ENCODE data around the gene CHI3L1.
"Not testable (repeated sequence)": the region's sequence is repeated elsewhere in the genome, so short reads cannot be mapped to it uniquely, and the experiment has no call there.

Gene CHI3L1

GRCh38 chr1:203186446-203187303 is at the start of gene CHI3L1:
CHI3L1 (minus strand) TSS chr1:203186704; CDS start chr1:203186623, 81 bp downstream.
- no peak within 1 kb of the TSS for H3K4me3 ChIP-seq
- no peaks in the 10 kb centered on the region for H3K27me3 ChIP-seq
- H3K27ac ChIP-seq = no peak within 1 kb of the TSS
- H3K36me3 ChIP-seq = no peaks in the 10 kb centered on the region
- TF ChIP-seq CTCF (IDR thresholded peaks at IDR 0.05) = no peak
- H3K9me3 ChIP-seq = no peaks in the 10 kb centered on the region
- DNase-seq = peak in 1 of 2 donors; percentile 46
- H3K4me1 ChIP-seq = peaks cover 0 to 9% (median 0%) of the 10 kb centered on the region in 4 donors
- intact Hi-C loops (cut with DNase I; ENCODE audit: low total_unique reads) = no loop called here

- DNase-seq; H3K4me3 ChIP-seq; intact Hi-C loops (cut with DNase I; ENCODE audit: low total_unique reads); H3K36me3 ChIP-seq; H3K27ac ChIP-seq; H3K4me1 ChIP-seq: not testable (repeated sequence)
- Histone ChIP-seq H3K9me3 (peaks cover 0 to 20% (median 6%) of the 10 kb centered on the region in 3 donors), H3K27me3 (peaks cover 0 to 16% of the 10 kb centered on the region in 2 donors)
Observed at GRCh38 chr1:203234901-203235300, 48.4 kb upstream of the CHI3L1 start.

- no peaks in the 10 kb centered on the region for H3K4me1 ChIP-seq
- no peak for DNase-seq
- no peak within 1 kb of the TSS for H3K27ac ChIP-seq
- H3K36me3 ChIP-seq = no peaks in the 10 kb centered on the region
- TF ChIP-seq CTCF (IDR thresholded peaks at IDR 0.05) = no peak
- H3K4me3 ChIP-seq = no peak within 1 kb of the TSS
- H3K27me3 ChIP-seq = peaks cover 0 to 36% of the 10 kb centered on the region in 2 donors
- intact Hi-C loops (cut with DNase I; ENCODE audit: low total_unique reads) = no loop called here
- H3K9me3 ChIP-seq = peaks cover 0 to 4% (median 0%) of the 10 kb centered on the region in 3 donors
Observed at GRCh38 chr1:203229471-203230135, 43.1 kb upstream of the CHI3L1 start, which contains the start of gene CHIT1. CHIT1 (minus strand) TSS chr1:203229673; CDS start chr1:203229636, 37 bp downstream.

- intact Hi-C loops (cut with DNase I; ENCODE audit: low total_unique reads) = no loop called here
- no peaks in the 10 kb centered on the region for H3K4me1 ChIP-seq
- peaks cover 0 to 35% of the 10 kb centered on the region in 2 donors for H3K27me3 ChIP-seq
- no peak for DNase-seq
- H3K4me3 ChIP-seq = no peak overlapping the region
- TF ChIP-seq CTCF (IDR thresholded peaks at IDR 0.05) = no peak
- H3K36me3 ChIP-seq = no peaks in the 10 kb centered on the region
- H3K27ac ChIP-seq = no peak overlapping the region
- H3K9me3 ChIP-seq = no peaks in the 10 kb centered on the region
Observed at GRCh38 chr1:203228670-203229069, 42.2 kb upstream of the CHI3L1 start.

- H3K4me3 ChIP-seq = no peak overlapping the region
- H3K27ac ChIP-seq = no peak overlapping the region
- H3K27me3 ChIP-seq = peaks cover 0 to 41% of the 10 kb centered on the region in 2 donors
- H3K4me1 ChIP-seq = no peaks in the 10 kb centered on the region
- no peaks in the 10 kb centered on the region for H3K36me3 ChIP-seq
- intact Hi-C loops (cut with DNase I; ENCODE audit: low total_unique reads) = no loop called here
- no peak for TF ChIP-seq CTCF (IDR thresholded peaks at IDR 0.05)
- no peaks in the 10 kb centered on the region for H3K9me3 ChIP-seq
- no peak for DNase-seq
Observed at GRCh38 chr1:203227371-203228083, 41.0 kb upstream of the CHI3L1 start.

Measured in tibial artery (tissue), 4 donors.